OCI-LY1 (cell line): Measurements from ENCODE around the gene PSMD6.

ENCODE experiments used
- H2AFZ ChIP-seq: fragments of 200-600 bp; sonication (generic), shearing (Covaris generic); 2 replicates; pipeline ENCODE4 v1.6.0; 2014; ENCODE audit warnings: antibody characterized with exemption, mild to moderate bottlenecking, low read length
- H3F3A ChIP-seq: fragments of 200-600 bp; sonication (generic), shearing (Covaris generic); 2 replicates; pipeline ENCODE4 v1.6.0; 2014; ENCODE audit warnings: mild to moderate bottlenecking, antibody characterized with exemption, low read length, moderate library complexity; ENCODE audit not compliant: insufficient read depth
- H3K27ac ChIP-seq: fragments of 200-600 bp; sonication (generic); 2 replicates; pipeline ENCODE4 v1.5.1; 2014; ENCODE audit warnings: low read length, mixed run types, mild to moderate bottlenecking, low read depth; ENCODE audit not compliant: poor library complexity, severe bottlenecking
- H3K27me3 ChIP-seq: fragments of 200-600 bp; sonication (generic); 2 replicates; pipeline ENCODE4 v1.6.0; 2014; ENCODE audit warnings: antibody characterized with exemption, mild to moderate bottlenecking, low read length, moderate library complexity; ENCODE audit not compliant: insufficient read depth
- H3K36me3 ChIP-seq: fragments of 200-600 bp; sonication (generic); 2 replicates; pipeline ENCODE4 v1.6.1; 2014; ENCODE audit warnings: mild to moderate bottlenecking, antibody characterized with exemption, low read length, moderate library complexity, mixed read lengths; ENCODE audit not compliant: insufficient read depth
- H3K4me1 ChIP-seq: fragments of 200-600 bp; sonication (generic); 2 replicates; pipeline ENCODE4 v1.5.1; 2014; ENCODE audit warnings: mild to moderate bottlenecking, low read length, moderate library complexity; ENCODE audit not compliant: insufficient read depth, severe bottlenecking
- H3K4me2 ChIP-seq: fragments of 200-600 bp; sonication (generic), shearing (Covaris generic); 2 replicates; pipeline ENCODE4 v1.6.1; 2014; ENCODE audit warnings: low read length
- H3K4me3 ChIP-seq: fragments of 200-600 bp; sonication (generic); 2 replicates; pipeline ENCODE4 v1.5.1; 2014; ENCODE audit warnings: low read length, low read depth, mild to moderate bottlenecking, mixed read lengths; ENCODE audit not compliant: poor library complexity, severe bottlenecking
- H3K79me2 ChIP-seq: fragments of 200-600 bp; shearing (Covaris generic); 2 replicates; pipeline ENCODE4 v1.6.1; 2016; ENCODE audit warnings: mixed run types, low read length, mixed read lengths; ENCODE audit not compliant: insufficient read depth
- H3K9ac ChIP-seq: fragments of 200-600 bp; sonication (generic), shearing (Covaris generic); 2 replicates; pipeline ENCODE4 v1.6.1; 2014; ENCODE audit warnings: mild to moderate bottlenecking, low read length, mixed read lengths
- H3K9me2 ChIP-seq: fragments of 200-600 bp; sonication (generic), shearing (Covaris generic); 2 replicates; pipeline ENCODE4 v1.6.1; 2014; ENCODE audit warnings: low read depth, mild to moderate bottlenecking, low read length, mixed read lengths
- H3K9me3 ChIP-seq: fragments of 200-600 bp; shearing (Covaris generic); 2 replicates; pipeline ENCODE4 v1.6.1; 2014; ENCODE audit warnings: low read length, mixed read lengths
- H4K20me1 ChIP-seq: fragments of 200-600 bp; sonication (generic), shearing (Covaris generic); 2 replicates; pipeline ENCODE4 v1.6.0; 2016; ENCODE audit warnings: mild to moderate bottlenecking, low read length; ENCODE audit not compliant: insufficient read depth
- EZH2 ChIP-seq: fragments of 200-600 bp; sonication (generic), shearing (Covaris generic); IDR thresholded peaks from 2 replicates; pipeline ENCODE4 v1.8.0; 2017; ENCODE audit warnings: borderline replicate concordance, mixed run types, mild to moderate bottlenecking, antibody characterized with exemption, low read length, moderate library complexity, mixed read lengths
- TF ChIP-seq, protein P1 (sequence below): fragments of 200-600 bp; sonication (generic), shearing (Covaris generic); IDR thresholded peaks from 2 replicates; pipeline ENCODE4 v1.5.1; 2017; ENCODE audit warnings: mild to moderate bottlenecking, antibody characterized with exemption, low read length, moderate library complexity, mixed read lengths

The PSMD6 gene

DNA sequence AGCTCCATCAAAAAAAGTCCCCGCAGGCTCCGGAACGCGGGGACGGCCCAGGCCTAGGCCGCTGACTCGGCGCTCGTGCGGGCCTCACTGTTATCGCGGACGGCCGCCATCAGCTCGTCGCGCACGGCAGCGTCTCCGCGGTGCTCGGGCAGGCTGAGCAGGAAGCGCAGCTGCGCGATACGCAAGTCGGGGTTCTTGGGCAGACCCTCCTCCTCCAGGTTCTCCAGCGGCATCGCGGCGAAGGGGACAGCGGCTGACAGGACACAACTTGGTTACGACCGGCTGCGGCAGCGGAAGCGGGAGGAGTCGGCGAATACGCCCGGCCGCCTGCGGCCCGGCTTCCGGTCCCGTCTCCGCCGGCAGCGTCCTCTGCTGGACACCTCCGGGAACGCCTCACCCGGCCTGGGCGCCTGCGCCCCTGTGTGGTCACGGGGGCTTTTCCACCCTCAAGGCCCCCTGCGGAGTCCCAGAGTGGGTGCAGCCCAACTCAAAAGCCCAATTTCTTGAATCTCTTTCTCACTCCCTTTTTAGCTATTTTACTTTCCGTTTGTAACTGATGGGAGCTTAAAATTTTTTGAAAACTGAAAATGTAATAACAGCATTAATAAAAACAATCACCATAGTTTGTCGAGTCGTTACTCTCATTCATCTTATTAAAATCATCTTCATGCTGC lies at the start of gene PSMD6:
Gene PSMD6 (minus strand): TSS at position 308 of the 674 bp plus-strand sequence. CDS start 75 bp downstream, at position 233.
- H3K9me2 ChIP-seq = no peaks in the 10 kb centered on the region
- H3K36me3 ChIP-seq = peaks cover 40% of the 10 kb centered on the region
- H3K4me3 ChIP-seq = peak within 1 kb of the TSS; percentile 92
- H3K79me2 ChIP-seq = peaks cover 26% of the 10 kb centered on the region
- TF ChIP-seq EZH2 = no peak
- TF ChIP-seq, protein P1, sequence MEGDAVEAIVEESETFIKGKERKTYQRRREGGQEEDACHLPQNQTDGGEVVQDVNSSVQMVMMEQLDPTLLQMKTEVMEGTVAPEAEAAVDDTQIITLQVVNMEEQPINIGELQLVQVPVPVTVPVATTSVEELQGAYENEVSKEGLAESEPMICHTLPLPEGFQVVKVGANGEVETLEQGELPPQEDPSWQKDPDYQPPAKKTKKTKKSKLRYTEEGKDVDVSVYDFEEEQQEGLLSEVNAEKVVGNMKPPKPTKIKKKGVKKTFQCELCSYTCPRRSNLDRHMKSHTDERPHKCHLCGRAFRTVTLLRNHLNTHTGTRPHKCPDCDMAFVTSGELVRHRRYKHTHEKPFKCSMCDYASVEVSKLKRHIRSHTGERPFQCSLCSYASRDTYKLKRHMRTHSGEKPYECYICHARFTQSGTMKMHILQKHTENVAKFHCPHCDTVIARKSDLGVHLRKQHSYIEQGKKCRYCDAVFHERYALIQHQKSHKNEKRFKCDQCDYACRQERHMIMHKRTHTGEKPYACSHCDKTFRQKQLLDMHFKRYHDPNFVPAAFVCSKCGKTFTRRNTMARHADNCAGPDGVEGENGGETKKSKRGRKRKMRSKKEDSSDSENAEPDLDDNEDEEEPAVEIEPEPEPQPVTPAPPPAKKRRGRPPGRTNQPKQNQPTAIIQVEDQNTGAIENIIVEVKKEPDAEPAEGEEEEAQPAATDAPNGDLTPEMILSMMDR = peak; percentile 98
- H3K4me1 ChIP-seq = peaks cover 30% of the 10 kb centered on the region
- no peak within 1 kb of the TSS for H3K27ac ChIP-seq
- 0 out of 2 replicates have a peak, but pooled peaks cover 2% of the 10 kb centered on the region for H3F3A ChIP-seq
- H3K9me3 ChIP-seq = no peaks in the 10 kb centered on the region
- no peaks in the 10 kb centered on the region for H3K27me3 ChIP-seq
- H3K9ac ChIP-seq = peak within 1 kb of the TSS; percentile 86
- H3K4me2 ChIP-seq = peak within 1 kb of the TSS; percentile 77
- peak within 1 kb of the TSS; percentile 100 for H2AFZ ChIP-seq
- no peaks in the 10 kb centered on the region for H4K20me1 ChIP-seq

- TF ChIP-seq, protein P1 = no peak
- TF ChIP-seq EZH2 = no peak
- no peak overlapping the region for H3K4me2 ChIP-seq
- H4K20me1 ChIP-seq = no peaks in the 10 kb centered on the region
- H3K79me2 ChIP-seq = no peaks in the 10 kb centered on the region
- no peaks in the 10 kb centered on the region; the same call in 1 of the 2 replicates for H3K27me3 ChIP-seq
- H3K9ac ChIP-seq = no peak overlapping the region
- H3K9me2 ChIP-seq = no peaks in the 10 kb centered on the region
- H3K4me3 ChIP-seq = no peak overlapping the region
- no peaks in the 10 kb centered on the region for H3K9me3 ChIP-seq
- H3F3A ChIP-seq = no peaks in the 10 kb centered on the region
- H3K27ac ChIP-seq = no peak overlapping the region
- H3K4me1 ChIP-seq = no peaks in the 10 kb centered on the region
- H2AFZ ChIP-seq = no peak overlapping the region
- H3K36me3 ChIP-seq = no peaks in the 10 kb centered on the region
These were observed 48.8 kb upstream of the PSMD6 start for GRCh38 chr3:64072126-64072525.

DNA sequence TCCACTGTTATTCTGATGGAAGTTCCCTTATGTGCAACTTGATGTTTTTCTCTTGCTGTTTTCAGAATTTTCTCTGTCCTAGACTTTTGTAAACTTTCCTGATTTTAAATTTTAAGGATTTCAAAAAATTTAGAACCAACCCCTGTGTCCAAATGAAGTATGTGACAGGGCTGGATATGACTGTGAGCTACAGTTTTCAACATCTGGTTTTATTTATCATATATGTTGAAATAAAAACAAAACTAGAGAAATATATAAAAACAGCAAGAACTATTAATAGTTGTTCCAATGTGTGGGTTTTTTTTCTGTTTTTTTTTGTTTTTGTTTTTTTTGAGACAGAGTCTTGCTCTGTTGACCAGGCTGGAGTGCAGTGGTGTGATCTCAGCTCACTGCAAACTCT lies 47.4 kb upstream of the PSMD6 start:
- H3K27me3 ChIP-seq = no peaks in the 10 kb centered on the region; the same call in 1 of the 2 replicates
- no peak overlapping the region for H3K4me2 ChIP-seq
- no peaks in the 10 kb centered on the region for H3K9me2 ChIP-seq
- no peaks in the 10 kb centered on the region for H3K36me3 ChIP-seq
- TF ChIP-seq EZH2 = no peak
- TF ChIP-seq, protein P1 = no peak
- H3F3A ChIP-seq = no peaks in the 10 kb centered on the region
- no peaks in the 10 kb centered on the region for H4K20me1 ChIP-seq
- H3K4me1 ChIP-seq = no peaks in the 10 kb centered on the region
- H3K9ac ChIP-seq = no peak overlapping the region
- H3K27ac ChIP-seq = no peak overlapping the region
- no peaks in the 10 kb centered on the region for H3K9me3 ChIP-seq
- H3K4me3 ChIP-seq = no peak overlapping the region
- no peak overlapping the region for H2AFZ ChIP-seq
- H3K79me2 ChIP-seq = no peaks in the 10 kb centered on the region
